ENCODE measurements around the gene SEC14L5. TPM values are rescaled to one million over a fixed set of nuclear protein-coding genes. Genes with fewer than 3 reads are reported as not detected.

The SEC14L5 gene
- total RNA-seq, 2 experiments from 2014 or later = 0.20 TPM; not detected in 1

DNA sequence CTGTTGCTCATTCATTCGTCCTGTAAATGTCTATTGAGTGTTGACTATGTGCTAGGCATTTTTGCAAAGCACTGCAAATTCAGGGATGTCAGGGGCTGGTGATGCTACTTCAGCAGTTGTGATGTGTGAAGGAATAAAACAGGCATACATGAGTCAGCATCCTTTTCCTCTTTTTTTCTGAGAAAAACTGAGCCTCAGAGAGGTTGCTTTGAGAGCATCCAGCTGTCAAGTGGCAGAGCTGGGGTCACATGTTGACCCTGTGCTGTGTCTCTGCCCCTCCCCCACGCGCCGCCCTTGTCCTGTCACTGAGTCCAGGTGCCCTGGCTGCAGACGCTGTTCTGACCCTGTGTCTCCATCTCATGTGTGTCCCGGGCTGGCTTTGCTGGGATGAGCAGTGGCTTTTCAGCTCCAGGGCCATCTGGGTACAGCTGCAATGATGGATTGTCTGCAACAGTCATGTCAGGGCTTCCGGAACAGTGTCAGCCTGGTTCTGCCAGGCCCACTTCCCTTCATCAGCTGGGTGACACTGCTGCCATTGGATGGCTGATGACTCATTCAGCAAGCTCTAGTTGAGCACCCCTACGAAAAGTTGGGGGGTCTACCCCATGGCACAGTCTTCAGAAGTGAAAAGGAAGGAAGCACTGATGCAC is 14.9 kb downstream of the SEC14L5 start:
- H3K9me3 Mint-ChIP-seq = peaks cover 12% of the 10 kb centered on the region
- H3K27ac Mint-ChIP-seq = peak overlapping the region; percentile 51
- peaks cover 12% of the 10 kb centered on the region for H3K4me1 Mint-ChIP-seq
- peak overlapping the region; percentile 35 for H3K4me3 Mint-ChIP-seq
- ATAC-seq (ENCODE audit: low read depth) (peak; percentile 47), DNase-seq (no peak)
- POLR2A ChIA-PET = no interaction called here
- peaks cover 6% of the 10 kb centered on the region for H3K36me3 Mint-ChIP-seq
- peaks cover 4% of the 10 kb centered on the region for H3K27me3 Mint-ChIP-seq

DNA sequence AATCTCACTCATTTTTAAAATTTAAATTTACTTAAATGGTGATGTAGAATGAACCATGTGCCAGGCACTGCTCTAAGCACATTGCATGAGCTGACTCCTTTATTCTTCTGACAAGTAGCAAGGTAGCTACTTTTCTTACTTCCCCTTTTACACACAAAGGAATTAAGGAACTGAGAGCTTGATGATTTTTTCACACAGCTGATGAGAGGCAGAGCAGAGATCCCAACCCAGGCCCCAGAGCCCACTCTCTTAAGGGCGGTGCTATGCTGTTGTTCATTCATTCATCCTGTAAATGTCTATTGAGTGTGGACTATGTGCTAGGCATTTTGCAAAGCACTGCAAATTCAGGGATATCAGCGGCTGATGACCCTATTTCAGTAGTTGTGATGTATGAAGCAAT is 17.9 kb downstream of the SEC14L5 start:
- H3K27ac Mint-ChIP-seq = no peak overlapping the region
- peaks cover 5% of the 10 kb centered on the region for H3K27me3 Mint-ChIP-seq
- H3K36me3 Mint-ChIP-seq = peaks cover 6% of the 10 kb centered on the region
- POLR2A ChIA-PET = no interaction called here
- ATAC-seq (ENCODE audit: low read depth) = no peak
- H3K4me3 Mint-ChIP-seq = no peak overlapping the region
- no peak for DNase-seq
- peaks cover 12% of the 10 kb centered on the region for H3K4me1 Mint-ChIP-seq
- peaks cover 12% of the 10 kb centered on the region for H3K9me3 Mint-ChIP-seq

DNA sequence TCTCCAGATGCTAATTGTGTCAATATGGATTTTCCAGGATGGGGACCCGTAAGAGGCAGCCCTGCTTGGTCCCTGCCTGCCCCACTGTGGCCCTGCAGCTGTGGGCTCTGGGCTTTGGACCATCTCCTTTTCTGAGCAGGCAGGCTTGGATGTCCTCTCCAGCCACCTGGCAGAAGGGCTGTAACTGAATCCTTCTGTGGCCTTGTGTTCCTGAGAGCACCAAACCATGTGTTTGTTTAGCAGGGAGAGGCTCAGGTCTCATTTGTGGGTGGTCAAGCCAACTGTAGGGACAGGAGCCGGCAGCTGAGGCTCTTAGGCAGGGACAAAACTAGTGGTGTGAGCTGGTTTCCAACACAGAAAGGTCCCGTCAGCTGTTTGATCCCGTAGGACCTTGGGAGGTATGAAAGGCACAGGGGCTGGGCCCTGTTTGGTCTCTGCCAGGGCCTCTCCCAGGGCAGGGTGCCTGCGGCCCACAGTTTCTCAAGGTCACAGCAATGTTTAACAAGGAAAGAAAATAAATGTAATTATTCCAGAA is 18.5 kb downstream of the SEC14L5 start:
- ATAC-seq (ENCODE audit: low read depth) = no peak
- Mint-ChIP-seq H3K9me3 (peaks cover 12% of the 10 kb centered on the region), H3K4me3 (no peak overlapping the region), H3K27ac (no peak overlapping the region), H3K27me3 (peaks cover 5% of the 10 kb centered on the region), H3K4me1 (peaks cover 12% of the 10 kb centered on the region), H3K36me3 (peaks cover 6% of the 10 kb centered on the region)
- POLR2A ChIA-PET = no interaction called here
- DNase-seq = no peak

- peaks cover 8% of the 10 kb centered on the region for H3K27me3 Mint-ChIP-seq
- no peaks in the 10 kb centered on the region for H3K9me3 Mint-ChIP-seq
- H3K36me3 Mint-ChIP-seq = no peaks in the 10 kb centered on the region
- ATAC-seq (ENCODE audit: low read depth) (no peak), DNase-seq (no peak)
- no peak overlapping the region for H3K4me3 Mint-ChIP-seq
- POLR2A ChIA-PET = no interaction called here
- no peak overlapping the region for H3K27ac Mint-ChIP-seq
- H3K4me1 Mint-ChIP-seq = no peaks in the 10 kb centered on the region
Measured at GRCh38 chr16:4979164-4979563, 21.0 kb downstream of the SEC14L5 start.

DNA sequence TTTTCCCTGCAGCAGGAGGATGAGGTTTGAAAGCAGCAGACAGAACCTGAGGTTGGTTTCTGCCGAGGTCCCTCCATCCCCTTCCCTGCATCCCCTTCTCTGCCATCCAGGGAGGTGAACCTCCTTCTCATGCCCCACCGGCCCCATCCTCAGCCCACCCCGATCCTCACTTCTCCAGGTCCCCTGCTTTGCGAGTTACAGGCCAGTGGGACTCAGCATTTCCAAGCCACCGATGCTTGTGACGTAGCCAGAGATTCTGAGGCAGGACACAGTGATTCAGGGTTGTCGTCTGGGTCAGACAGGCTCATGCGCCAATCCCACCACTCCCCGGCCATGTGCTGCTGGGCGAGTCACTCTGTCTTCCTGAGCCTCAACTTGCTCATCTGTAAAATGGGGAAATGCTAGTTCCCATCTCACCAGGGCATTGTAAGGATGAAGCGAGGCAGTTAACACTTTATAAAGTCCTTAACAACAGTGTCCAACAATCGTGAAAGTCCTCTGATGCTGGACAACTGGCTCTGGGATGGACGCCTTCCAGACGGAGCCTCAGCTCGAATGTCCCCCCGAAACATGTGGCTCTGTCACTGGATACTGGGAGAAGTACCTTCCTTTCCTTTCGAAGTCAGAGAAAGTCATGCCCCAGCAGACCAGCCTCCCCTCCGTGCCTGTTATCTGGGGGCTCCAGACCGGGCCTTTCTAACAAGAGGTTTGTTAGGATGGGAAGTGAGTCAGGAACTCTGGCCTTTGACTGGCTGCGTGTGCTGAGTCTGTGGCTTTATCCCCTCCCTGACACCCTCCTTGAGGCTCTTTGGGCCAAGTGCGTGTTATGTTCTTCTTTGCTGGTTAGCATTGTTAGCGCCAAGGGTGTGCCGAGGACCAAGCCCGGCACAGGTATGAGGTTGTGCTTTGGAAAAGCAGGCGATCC is 21.9 kb downstream of the SEC14L5 start:
- DNase-seq = no peak
- Mint-ChIP-seq H3K27me3 (peaks cover 8% of the 10 kb centered on the region), H3K4me1 (no peaks in the 10 kb centered on the region), H3K36me3 (no peaks in the 10 kb centered on the region), H3K9me3 (no peaks in the 10 kb centered on the region), H3K27ac (no peak overlapping the region), H3K4me3 (no peak overlapping the region)
- POLR2A ChIA-PET = no interaction called here
- no peak for ATAC-seq (ENCODE audit: low read depth)

DNA sequence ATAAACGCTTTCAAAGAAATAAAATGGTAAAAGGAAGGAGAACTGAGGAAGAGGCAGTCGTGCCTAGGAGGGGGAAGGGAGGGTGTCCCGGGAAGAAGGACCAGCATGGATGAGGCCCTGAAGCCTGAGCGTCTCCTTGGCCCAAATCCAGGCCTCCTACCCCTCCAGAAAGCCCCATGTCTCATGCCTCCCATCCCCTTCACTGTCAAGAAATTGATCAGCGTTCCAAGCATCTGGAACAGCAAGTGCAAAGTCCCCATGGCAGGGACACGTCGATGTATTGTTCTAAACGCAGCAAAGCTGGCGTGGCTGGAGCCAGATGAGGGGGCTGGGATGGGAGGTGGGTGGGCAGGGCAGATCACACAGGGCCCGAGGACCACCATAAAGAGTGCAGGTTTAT is 22.6 kb downstream of the SEC14L5 start:
- no peak for DNase-seq
- no peak overlapping the region for H3K4me3 Mint-ChIP-seq
- no peak for ATAC-seq (ENCODE audit: low read depth)

GRCh38 chr16:4981473-4981872 is 23.3 kb downstream of the SEC14L5 start:
- H3K9me3 Mint-ChIP-seq = peaks cover 1% of the 10 kb centered on the region
- no peak for DNase-seq
- ATAC-seq (ENCODE audit: low read depth) = no peak
- no peaks in the 10 kb centered on the region for H3K4me1 Mint-ChIP-seq
- H3K36me3 Mint-ChIP-seq = no peaks in the 10 kb centered on the region
- POLR2A ChIA-PET = no interaction called here
- H3K27me3 Mint-ChIP-seq = peaks cover 15% of the 10 kb centered on the region
- H3K27ac Mint-ChIP-seq = no peak overlapping the region
- H3K4me3 Mint-ChIP-seq = no peak overlapping the region

More for the DNA sequence above, 22.6 kb downstream of the SEC14L5 start:
- no peaks in the 10 kb centered on the region for H3K4me1 Mint-ChIP-seq
- H3K36me3 Mint-ChIP-seq = no peaks in the 10 kb centered on the region
- no peaks in the 10 kb centered on the region for H3K9me3 Mint-ChIP-seq
- H3K27me3 Mint-ChIP-seq = peaks cover 8% of the 10 kb centered on the region
- POLR2A ChIA-PET = no interaction called here
- H3K27ac Mint-ChIP-seq = no peak overlapping the region

DNA sequence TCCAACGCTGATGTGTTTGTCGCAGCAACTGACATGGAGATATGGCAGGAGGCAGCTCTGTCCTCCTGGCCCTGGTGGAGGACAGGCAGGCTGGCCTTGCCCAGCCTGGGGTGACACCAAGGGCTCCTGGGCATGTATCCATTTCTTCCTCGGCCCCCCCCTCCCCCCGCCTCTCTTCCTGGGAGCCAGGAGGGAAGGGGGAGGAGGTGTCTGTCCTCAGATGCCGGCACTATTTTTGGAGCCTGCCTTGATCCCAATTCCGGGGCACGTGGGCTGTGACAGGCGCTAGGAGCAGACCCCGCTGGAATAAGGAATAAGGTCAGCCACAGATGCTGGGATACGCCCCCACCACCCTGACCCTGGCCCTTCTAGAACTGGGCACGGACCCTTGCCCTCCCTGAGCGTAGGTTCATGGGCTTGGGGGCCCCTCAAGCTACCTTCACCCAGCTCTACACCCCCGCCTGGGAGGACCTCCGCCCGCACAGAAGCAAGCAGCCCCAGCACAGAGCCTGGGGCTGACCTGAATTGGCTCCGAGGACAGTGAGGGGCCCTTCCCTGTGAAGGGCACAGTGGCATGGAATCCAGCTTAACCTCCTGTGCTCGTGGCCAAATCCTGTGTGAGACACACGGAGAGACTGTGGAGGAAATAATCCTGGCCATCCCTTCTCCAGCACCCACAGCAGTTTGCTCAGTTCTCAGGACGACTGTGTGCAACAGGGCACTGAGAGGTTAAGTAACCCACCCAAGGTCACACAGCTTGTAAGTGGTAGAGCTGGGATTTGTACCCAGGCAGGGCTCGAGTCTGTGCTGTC is 24.1 kb downstream of the SEC14L5 start:
- Mint-ChIP-seq H3K27ac (no peak overlapping the region), H3K9me3 (peaks cover 3% of the 10 kb centered on the region), H3K4me3 (no peak overlapping the region), H3K4me1 (no peaks in the 10 kb centered on the region), H3K36me3 (no peaks in the 10 kb centered on the region), H3K27me3 (peaks cover 23% of the 10 kb centered on the region)
- no peak for ATAC-seq (ENCODE audit: low read depth)
- DNase-seq = no peak
- POLR2A ChIA-PET = no interaction called here

DNA sequence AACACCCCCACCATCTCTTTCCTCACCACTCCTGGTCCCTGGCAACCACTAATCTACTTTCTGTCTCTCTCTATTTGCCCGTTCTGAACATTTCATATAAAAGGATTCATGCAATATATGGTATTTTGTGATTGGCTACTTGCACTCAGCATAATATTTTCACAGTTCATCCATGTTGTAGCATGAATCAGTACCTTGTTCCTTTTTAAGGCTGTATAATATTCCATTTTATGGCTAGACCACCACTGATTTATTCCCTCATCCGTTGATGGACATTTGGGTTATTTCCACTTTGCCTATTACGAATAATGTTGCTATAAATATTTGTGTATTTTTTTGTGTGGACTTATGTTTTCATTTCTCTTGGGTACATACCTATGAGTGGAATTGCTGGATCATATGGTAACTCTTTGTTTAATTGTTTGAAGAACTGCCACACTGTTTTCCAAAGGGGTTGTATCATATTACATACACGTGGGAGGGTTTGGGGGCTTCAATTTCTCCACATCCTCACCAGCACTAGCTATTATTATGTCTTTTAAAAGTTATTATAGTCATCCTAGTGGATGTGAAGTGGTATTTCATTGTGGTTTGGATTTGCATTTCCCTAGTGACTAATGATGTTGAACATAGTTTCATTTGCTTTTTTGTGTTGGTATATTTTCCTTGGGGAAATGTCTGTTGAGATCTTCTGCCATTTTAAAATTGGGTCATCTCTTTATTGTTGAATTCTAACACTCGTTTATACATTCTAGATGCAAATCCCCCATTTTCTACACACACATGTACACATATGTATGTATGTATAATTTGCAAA is 26.3 kb downstream of the SEC14L5 start:
- H3K27me3 Mint-ChIP-seq = peaks cover 38% of the 10 kb centered on the region
- ATAC-seq (ENCODE audit: low read depth) (no peak), DNase-seq (no peak)
- H3K4me3 Mint-ChIP-seq = no peak overlapping the region
- no peak overlapping the region for H3K27ac Mint-ChIP-seq
- H3K36me3 Mint-ChIP-seq = no peaks in the 10 kb centered on the region
- POLR2A ChIA-PET = no interaction called here
- peaks cover 3% of the 10 kb centered on the region for H3K9me3 Mint-ChIP-seq
- no peaks in the 10 kb centered on the region for H3K4me1 Mint-ChIP-seq

GRCh38 chr16:4987250-4987579 is 29.1 kb downstream of the SEC14L5 start:
- no peak for ATAC-seq (ENCODE audit: low read depth)
- no peaks in the 10 kb centered on the region for H3K4me1 Mint-ChIP-seq
- no peak overlapping the region for H3K27ac Mint-ChIP-seq
- no peak for DNase-seq
- H3K4me3 Mint-ChIP-seq = no peak overlapping the region
- POLR2A ChIA-PET = no interaction called here
- peaks cover 3% of the 10 kb centered on the region for H3K9me3 Mint-ChIP-seq
- peaks cover 37% of the 10 kb centered on the region for H3K27me3 Mint-ChIP-seq
- no peaks in the 10 kb centered on the region for H3K36me3 Mint-ChIP-seq

- H3K9me3 Mint-ChIP-seq = peaks cover 3% of the 10 kb centered on the region
- H3K4me3 Mint-ChIP-seq = no peak overlapping the region
- H3K36me3 Mint-ChIP-seq = no peaks in the 10 kb centered on the region
- H3K27me3 Mint-ChIP-seq = peaks cover 37% of the 10 kb centered on the region
- H3K4me1 Mint-ChIP-seq = no peaks in the 10 kb centered on the region
- no peak overlapping the region for H3K27ac Mint-ChIP-seq
- no peak for ATAC-seq (ENCODE audit: low read depth)
- no peak for DNase-seq
- POLR2A ChIA-PET = no interaction called here
Measured at GRCh38 chr16:4987580-4988374, 29.6 kb downstream of the SEC14L5 start.

DNA sequence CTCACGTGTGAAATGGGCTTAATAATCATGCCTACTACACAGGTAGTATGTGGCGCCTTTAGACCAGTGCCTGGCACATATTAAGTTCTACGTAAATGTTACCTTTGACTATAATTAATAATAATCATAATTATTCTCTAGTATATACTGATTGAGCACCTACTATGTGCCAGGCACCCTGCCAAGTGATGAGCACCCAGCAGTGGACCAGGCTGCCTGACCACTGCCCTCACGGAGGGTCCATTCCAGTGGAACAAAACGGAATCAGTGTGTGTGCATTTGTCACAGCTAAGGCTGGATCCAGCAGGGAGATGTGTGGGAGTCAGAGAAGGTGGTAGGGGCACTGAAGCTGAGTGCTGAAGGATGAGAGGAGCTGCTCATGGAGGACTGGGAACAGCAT is 30.5 kb downstream of the SEC14L5 start:
- ATAC-seq (ENCODE audit: low read depth) = no peak
- H3K9me3 Mint-ChIP-seq = peaks cover 3% of the 10 kb centered on the region

More for the DNA sequence above, 30.5 kb downstream of the SEC14L5 start:
- peaks cover 37% of the 10 kb centered on the region for H3K27me3 Mint-ChIP-seq
- no peaks in the 10 kb centered on the region for H3K36me3 Mint-ChIP-seq
- no peak overlapping the region for H3K27ac Mint-ChIP-seq
- H3K4me3 Mint-ChIP-seq = no peak overlapping the region
- DNase-seq = no peak
- no peaks in the 10 kb centered on the region for H3K4me1 Mint-ChIP-seq
- POLR2A ChIA-PET = no interaction called here
